Measurements from ENCODE around the gene TMX2. TPM values are rescaled to one million over a fixed set of nuclear protein-coding genes. Genes with fewer than 3 reads are reported as not detected.
A peak's percentile ranks its signal among the peaks of the same experiment; 100 is the strongest.

TMX2 gene
- total RNA-seq, 1 donor from 2014 or later = 56.9 TPM

DNA sequence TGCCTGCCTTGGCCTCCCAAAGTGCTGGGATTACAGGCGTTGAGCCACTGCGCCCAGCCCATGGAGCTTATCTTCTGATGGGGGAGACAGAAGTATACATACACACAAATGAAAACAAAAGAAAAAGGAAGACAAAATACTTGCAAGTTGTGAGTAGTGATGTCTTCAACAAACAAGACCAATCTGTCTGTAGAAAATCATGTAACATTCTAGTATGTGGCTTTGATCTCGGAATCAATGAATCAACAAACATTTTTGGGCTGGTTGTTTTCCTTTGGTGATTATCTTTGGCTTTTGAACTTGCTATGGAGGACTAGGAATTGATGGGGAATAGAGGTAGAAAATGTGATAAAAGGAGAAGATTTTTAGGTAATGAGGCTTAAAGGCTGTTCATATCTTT, 45.8 kb downstream of the TMX2 start:
- DNase-seq (ENCODE audit: missing footprints) (no peak), ATAC-seq (no peak)
- intact Hi-C loops (cut with DNase I) = no loop called here

DNA sequence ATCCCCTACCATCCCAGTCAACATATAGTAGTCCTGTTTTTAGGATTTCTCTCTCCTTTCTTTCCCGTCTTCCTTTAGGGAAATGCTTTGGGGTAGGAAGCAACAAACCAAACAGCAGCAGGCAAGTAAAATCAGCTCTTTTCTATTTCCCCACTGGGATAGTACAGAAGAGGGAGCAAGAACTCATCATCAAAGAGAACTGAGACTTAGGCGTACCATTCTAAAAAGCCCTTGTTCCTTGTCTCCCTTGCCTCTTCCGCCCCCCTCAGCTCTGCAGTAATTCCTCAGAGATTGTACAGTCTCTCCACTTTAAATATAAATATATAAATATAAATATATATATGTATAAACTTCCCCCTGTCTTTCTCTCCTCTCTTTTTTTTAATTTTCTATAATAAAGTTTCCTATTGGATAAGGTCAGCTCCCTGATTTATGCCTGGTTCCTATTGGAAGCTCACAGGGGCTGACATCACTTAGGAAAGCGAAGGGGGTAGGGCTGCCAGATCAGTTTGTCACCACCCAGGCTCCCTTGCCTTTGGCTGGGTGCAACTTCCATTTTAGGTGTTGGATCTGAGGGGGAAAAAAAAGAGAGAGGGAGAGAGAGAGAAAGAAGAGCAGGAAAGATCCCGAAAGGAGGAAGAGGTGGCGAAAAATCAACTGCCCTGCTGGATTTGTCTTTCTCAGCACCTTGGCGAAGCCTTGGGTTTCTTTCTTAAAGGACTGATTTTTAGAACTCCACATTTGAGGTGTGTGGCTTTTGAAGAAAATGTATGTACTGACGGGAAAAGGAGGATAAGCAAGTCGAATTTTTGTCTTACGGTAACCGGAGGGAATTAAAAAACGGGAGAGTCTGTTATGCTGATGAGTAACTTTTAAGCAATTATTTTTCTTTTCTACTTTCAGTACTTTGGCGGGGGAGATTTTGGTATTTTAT, 49.2 kb downstream of the TMX2 start, which contains the start of gene CTNND1:
CTNND1 (plus strand) TSS at position 502 of the 934 bp plus-strand sequence. CDS start 29,677 bp downstream, outside the sequence.
- intact Hi-C loops (cut with DNase I) = loop anchor here (1.0 to 2.0 kb wide), 2 partner anchors 17 to 39 kb away; no protein-coding TSS in a partner anchor
- peak; percentile 84 for DNase-seq (ENCODE audit: missing footprints)
- ATAC-seq = peak; percentile 98

DNA sequence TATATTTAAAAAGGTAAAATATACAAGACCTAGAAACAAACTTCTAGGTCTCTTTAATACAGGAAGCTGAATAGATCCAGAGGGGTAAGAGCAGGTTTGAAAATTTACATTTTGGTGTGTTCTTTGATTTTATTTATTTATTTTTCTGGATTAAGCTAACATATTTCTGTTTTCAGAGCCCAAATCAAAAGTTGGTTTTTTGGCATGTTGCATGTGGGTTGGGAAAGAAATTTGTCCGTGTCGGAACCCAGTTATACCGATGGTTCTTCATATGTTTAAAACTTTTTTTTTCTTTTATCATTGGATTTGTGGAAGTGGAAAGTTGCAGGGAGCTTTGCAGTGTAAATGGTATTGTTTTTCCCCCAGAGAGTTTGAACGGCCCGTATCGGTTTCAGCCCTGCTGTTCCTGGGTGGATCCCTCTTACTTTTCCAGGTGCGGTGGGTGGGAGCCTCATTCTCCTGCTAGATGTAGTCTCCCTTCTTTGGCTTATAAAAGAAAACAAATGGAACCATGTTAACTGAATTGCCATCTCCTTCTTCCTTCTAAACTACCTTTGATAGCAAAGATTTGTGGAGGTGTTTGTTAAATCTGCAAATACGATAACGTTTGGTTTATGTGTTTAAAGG, 50.0 kb downstream of the TMX2 start:
- intact Hi-C loops (cut with DNase I) = loop anchor here (1.0 to 2.0 kb wide), 2 partner anchors 16 to 38 kb away; no protein-coding TSS in a partner anchor
- ATAC-seq = no peak

DNA sequence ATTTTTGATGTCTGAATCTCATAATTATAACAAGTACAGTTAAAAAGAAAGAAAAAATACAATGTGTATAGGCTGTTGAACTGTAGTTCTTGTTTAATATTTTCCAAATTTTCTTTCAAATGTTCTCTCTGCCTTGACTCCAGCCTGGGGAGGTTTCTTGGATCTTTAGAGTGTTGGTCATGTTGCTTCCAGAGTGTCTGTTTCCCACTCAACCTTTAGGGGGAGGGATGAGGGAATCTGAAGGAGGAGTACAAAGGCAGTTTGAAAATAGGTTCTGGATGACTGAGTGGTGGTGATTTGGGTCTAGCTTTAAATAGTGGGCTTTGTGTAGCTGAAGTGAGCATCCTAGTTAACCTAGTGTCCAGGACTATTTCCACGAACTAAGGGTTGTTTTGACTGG, 51.2 kb downstream of the TMX2 start:
- DNase-seq (ENCODE audit: missing footprints) (no peak), ATAC-seq (peak; percentile 17)
- intact Hi-C loops (cut with DNase I) = loop anchor here (2.0 kb wide), 1 partner anchor 37 kb away; no protein-coding TSS in a partner anchor

More for the DNA sequence above, 50.0 kb downstream of the TMX2 start:
- DNase-seq (ENCODE audit: missing footprints) = no peak

DNA sequence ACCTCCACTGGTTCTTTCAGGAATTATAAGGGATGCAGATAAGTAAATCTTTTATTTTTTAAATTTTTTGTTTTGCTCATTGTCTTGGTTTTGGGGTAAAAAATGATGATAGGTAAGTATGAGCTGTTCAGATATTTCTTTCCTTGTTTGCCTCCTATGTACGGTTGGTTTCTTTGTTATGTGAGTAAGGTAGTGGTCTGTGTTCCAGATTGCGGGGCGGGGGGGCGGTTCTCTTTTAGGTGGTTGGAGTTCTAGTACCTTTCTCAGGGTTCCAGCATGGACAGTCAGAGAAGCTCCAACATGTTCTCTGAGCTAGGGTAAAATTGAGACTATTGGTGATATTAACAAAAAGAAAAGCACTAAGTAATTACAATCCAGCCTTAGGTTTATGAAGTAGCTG, 51.6 kb downstream of the TMX2 start:
- DNase-seq (ENCODE audit: missing footprints) (no peak), ATAC-seq (no peak)
- intact Hi-C loops (cut with DNase I) = no loop called here

DNA sequence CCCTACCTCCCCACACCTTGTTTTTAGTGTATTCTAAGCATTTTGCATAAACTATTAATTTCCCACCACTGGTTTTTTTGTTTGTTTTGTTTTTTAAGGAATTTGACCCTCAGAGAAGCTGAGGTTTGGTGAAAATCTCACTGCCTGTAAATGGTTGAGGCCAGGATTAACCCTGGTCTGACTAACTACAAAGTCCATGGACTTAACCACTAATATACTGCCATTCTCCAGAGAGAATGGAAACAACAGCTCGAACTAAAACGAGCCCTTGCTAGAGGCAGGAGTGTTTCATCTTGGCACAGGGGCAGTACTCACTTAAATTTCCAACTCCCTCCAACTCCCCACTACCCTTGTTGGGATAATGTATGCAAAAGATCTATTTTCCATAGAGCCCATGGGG, 52.2 kb downstream of the TMX2 start:
- intact Hi-C loops (cut with DNase I) = no loop called here
- no peak for DNase-seq (ENCODE audit: missing footprints)
- no peak for ATAC-seq

DNA sequence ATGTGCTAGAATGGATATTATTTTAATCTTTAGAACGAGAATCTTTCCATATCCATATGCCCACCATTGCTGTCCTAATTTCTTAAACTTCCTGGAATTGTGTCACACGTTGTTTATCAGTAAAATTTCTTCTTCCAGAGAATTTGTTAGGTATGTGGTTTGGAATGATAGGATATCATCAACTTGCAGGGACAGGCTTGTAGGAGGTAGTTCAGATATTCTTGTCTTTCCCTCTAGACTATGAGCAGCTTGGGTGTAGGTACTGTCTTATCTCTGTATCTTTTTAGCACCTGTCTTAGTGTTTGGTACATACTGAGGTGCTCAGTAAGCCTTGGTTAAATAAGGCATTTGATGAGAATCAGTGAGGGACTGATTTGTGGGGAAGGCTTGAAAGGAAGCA, 52.6 kb downstream of the TMX2 start:
- no peak for DNase-seq (ENCODE audit: missing footprints)
- no peak for ATAC-seq
- intact Hi-C loops (cut with DNase I) = no loop called here

DNA sequence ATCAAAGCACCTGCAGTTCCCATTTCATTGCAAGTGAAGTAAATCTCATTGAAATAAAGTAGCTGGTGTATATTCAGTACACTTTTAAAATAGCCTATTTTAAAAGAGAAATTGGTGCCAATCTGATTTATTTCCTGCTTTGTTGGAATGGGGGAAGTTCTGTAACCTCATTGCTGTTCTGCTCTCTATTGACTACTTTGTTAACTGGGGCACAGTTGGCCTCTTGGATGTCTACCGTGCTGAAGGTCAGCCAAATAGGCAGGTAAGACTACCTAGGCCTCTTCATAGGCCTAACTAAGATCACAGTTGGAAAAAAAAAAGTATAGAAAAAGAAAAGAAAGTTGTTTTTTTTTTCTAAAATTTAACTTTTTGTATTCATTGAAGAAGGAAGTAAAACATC, 58.4 kb downstream of the TMX2 start:
- intact Hi-C loops (cut with DNase I) = no loop called here
- DNase-seq (ENCODE audit: missing footprints) (no peak), ATAC-seq (no peak)

DNA sequence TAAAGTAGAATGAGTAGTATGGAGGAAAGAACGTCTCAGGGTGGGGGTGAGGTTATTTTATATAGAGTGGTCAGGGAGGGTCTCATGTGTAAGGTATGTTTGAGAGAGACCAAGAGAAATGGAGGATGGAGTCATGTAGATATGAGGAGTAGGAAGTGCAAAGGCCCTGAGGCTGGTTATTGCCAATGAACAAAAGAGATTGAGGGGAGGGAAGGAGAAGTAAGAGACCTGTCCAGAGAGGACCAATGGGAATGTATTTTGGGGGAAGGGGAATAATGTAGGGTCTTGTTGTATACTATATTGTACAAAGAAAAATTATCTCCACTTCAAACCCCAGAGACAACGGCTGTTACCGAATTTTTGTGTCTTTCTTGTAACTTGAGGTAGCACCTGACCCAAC, 59.0 kb downstream of the TMX2 start:
- no peak for ATAC-seq
- intact Hi-C loops (cut with DNase I) = no loop called here
- no peak for DNase-seq (ENCODE audit: missing footprints)

DNA sequence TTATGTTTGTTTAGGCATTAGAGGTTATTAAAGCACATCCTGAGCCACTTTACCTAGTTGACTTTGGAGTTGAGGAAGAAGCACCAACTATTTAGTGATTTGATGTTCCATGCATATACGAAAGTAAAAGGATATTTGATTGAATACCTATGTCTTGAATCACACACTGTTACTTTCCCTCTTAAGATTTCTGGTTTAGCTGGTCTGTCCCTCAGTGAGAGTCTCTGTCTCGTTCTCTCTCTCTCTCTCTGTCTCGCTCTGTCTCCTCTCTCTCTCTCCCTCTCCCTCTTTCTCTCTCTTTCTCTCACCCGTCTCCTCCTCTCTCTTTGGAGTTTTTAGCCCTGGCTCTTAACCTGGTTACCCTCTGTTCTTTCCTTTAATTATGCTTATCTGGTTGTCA, 60.2 kb downstream of the TMX2 start:
- intact Hi-C loops (cut with DNase I) = no loop called here
- DNase-seq (ENCODE audit: missing footprints) = no peak
- no peak for ATAC-seq

DNA sequence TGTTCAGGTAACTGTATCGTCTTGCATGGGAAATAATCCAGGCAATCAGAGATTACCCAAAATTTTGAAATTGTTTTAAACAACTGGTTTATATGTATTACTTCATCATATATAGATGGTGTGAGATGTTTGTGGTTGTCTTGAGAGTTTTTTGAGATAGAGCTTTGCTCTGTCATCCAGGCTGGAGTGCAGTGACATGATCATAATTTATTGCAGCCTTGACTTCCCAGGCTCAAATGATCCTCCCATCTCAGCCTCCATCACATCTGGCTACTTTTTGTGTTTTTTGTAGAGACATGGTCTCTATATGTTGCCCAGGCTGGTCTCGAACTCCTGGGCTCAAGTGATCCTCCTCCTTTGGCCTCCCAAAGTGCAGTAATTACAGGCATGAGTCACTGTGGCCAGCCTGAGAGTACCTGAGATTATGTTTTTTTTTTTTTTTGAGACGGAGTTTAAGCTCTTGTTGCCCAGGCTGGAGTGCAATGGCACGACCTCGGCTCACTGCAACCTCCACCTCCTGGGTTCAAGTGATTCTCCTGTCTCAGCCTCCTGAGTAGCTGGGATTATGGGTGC, 60.7 kb downstream of the TMX2 start:
- DNase-seq (ENCODE audit: missing footprints) (no peak), ATAC-seq (no peak)
- intact Hi-C loops (cut with DNase I) = no loop called here

DNA sequence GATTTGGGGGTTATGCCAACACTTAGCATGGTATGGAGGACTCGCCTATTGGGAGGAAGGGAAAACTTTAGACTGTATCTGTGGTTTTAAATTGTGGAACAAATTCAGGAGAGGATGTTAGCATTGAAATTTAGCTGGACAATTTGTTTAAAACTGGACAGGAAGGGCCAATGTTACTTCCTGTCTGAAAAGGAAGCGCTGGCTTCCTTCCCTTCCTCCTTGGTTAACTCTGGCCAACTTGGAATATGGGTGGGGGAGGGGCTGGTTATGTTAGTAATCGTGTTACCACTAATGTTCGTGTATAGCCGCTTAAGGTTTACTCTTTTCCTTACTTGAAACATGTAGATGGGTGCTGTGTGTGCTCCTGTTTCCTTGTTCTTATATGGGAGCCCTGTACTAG, 63.1 kb downstream of the TMX2 start:
- ATAC-seq = no peak
- intact Hi-C loops (cut with DNase I) = no loop called here
- DNase-seq (ENCODE audit: missing footprints) = no peak

DNA sequence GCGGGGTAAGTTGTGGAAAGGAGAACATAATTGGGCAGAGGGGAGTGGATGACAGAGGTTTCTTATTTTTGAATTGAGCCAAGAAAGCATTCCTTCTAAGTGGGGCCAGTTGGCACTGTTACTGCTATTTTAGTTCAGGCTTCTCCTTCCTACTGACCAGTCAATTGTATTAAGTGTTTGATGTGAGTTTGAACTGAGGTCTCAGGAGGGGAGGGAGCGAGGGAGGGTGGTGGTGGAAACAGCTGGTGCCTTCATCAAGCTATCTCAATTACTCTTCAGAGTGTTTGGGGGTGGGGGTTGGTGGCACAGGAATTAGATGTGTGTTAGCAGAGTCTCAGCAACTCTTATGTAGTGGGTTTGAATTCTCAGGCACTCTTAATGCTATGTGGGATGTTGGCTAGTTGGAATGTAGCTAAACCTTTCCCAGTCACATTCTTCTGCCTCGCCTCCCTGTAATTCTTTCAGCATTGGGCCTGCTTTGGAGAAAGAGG, 63.7 kb downstream of the TMX2 start:
- intact Hi-C loops (cut with DNase I) = no loop called here
- no peak for DNase-seq (ENCODE audit: missing footprints)
- no peak for ATAC-seq

DNA sequence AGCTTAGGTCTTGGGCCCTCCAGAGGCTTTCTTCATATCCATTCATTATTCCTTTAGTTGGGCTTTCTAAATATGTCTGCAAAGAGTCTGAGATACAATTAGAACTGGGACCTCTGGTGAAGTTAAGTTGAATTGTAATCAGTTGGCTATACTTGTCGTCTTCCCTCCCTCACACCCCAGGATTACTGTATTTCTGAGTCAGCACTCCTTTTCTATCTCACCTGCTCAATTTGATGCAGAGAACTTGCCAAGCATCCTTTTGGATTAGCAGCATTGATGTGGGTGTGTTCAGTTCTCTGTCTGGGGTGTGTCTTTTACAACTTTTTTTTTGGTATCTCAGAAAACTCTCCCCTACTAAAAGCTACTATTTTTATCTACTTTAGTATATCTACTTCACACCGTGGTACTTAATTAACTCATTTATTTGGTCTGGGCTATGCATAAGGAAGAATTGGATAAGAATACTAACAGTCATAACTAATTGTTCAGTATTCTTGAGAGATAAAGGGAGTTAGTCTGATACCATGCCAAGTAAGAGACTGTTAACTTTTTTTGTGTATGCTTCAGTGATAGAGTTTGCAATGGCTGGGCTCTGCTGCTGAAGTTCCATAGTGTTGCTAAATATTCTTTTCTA, 64.3 kb downstream of the TMX2 start:
- DNase-seq (ENCODE audit: missing footprints) (no peak), ATAC-seq (no peak)
- intact Hi-C loops (cut with DNase I) = no loop called here

DNA sequence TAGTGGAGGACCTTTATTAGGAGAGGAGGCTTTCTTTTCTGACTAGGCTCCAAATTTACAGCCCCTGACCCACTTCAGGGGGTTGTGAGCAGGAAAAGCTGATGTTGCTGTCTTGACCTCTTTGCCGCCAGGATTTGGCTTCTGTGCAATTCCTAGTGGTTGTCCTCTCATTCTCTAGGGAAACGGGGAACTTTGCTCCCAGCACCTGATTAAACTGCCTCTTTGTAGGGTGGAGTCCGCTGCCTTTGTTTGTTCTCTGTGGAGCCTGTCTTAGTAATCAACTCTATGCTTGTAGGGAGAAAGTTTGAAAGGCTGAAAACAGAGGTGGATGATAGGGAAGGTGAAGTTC, 65.5 kb downstream of the TMX2 start:
- no peak for DNase-seq (ENCODE audit: missing footprints)
- intact Hi-C loops (cut with DNase I) = loop anchor here (1.0 to 2.0 kb wide), 2 partner anchors 16 to 21 kb away; no protein-coding TSS in a partner anchor

DNA sequence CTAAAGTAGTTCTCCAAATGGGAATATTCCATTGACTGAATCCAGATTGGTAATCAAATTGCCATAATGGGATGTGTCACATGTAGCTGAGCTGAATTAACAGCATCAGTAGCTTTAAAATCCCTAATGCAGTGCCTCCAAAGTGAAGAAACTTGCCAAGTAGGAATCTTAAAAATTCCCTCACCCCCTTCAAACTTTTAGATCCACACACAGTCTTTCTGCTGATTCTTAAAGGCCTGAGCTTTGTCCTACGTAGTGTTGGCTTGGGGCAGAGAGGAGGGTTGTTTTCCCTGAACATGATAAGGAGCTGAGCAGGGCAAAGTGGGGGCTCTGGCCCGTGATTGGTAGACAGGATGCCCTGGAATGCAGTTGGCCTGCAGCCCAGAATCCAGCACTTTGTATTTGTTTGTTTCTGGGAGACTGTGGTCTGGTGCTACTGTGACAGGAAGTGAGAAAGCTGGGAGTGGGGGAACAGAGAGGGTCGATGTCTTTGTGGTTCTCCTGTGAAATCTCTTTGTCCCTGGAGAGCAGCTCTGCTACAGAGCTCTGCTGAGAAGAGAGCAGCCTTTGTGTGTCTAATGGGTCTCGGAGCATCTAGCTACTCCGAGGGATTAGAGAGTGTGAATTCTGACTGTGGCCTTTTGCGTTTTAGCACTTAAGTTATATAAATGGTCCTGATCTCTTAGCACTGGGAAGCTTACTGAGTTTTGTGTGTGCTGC, 66.1 kb downstream of the TMX2 start:
- ATAC-seq (peak; percentile 92), DNase-seq (ENCODE audit: missing footprints) (peak; percentile 93)
- intact Hi-C loops (cut with DNase I) = loop anchor here (1.0 to 2.0 kb wide), 2 partner anchors 16 to 20 kb away; no protein-coding TSS in a partner anchor

More for the DNA sequence above, 65.5 kb downstream of the TMX2 start:
- no peak for ATAC-seq

DNA sequence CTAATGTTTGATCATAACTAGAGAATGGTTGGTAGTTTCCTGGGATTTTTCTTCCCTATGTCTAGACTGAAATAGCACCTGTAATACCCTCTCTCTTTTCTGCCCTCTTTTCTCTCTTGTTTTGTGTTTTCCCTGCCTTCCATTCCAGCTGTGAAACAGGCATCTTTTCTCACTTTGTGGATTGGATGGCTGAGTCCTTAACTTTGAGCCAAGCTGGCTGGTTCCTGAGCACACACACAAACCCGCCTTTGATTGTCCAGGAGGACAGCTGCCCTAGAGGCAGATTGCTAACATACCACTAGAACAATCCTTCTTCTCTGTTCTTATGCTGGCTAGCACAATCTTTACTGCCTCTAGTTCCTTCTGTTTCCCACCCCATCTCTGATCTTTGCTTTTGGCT, 66.9 kb downstream of the TMX2 start:
- ATAC-seq = peak; percentile 76
- DNase-seq (ENCODE audit: missing footprints) = no peak
- intact Hi-C loops (cut with DNase I) = loop anchor here (2.0 kb wide), 1 partner anchor 20 kb away; no protein-coding TSS in a partner anchor

DNA sequence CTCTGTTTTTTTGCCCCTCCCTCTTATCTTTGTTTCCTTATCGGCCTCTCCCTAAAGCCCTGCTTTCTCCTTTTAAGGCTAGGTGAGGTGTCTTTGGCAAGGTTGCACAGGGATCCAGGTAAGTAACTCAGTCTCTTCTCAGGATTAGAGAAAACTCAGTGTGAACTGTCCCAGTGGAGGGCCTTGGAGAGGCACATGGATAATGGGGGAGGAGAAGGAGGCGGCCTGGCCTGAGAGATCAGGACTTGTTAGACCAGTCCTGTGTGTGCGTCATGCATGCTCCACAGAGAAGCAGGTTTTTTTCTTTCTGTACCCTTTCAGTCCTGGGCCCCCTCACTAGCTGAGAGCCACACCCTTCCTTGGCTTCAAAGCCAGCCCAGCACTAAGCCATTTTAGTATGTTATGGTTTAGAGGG, 69.1 kb downstream of the TMX2 start:
- intact Hi-C loops (cut with DNase I) = no loop called here
- ATAC-seq (no peak), DNase-seq (ENCODE audit: missing footprints) (no peak)

All from Right ventricle myocardium inferior (tissue), 1 donor.